GM21526 (cell line): ENCODE measurements around the gene NTRK2.
A peak's percentile ranks its signal among the peaks of the same experiment; 100 is the strongest.

Source experiments
- ATAC-seq: cut with Tn5 transposase; IDR thresholded peaks from one replicate; pipeline ENCODE4 v1.9.1; 2021; ENCODE audit warnings: moderate library complexity; ENCODE audit not compliant: unreplicated experiment, low FRiP score

Gene NTRK2

GRCh38 chr9:84953797-84954705, 284.5 kb downstream of the NTRK2 start:
- ATAC-seq, result peak; percentile 85

- no peak for ATAC-seq
Measured at GRCh38 chr9:84955155-84955554, 285.6 kb downstream of the NTRK2 start.

- ATAC-seq, result no peak
Measured at GRCh38 chr9:84955971-84956370, 286.4 kb downstream of the NTRK2 start.

- no peak for ATAC-seq
Measured at GRCh38 chr9:84959339-84959738, 289.8 kb downstream of the NTRK2 start.

GRCh38 chr9:84966876-84967830, 297.6 kb downstream of the NTRK2 start:
- ATAC-seq, result no peak

- no peak for ATAC-seq
Measured at GRCh38 chr9:84969084-84969483, 299.6 kb downstream of the NTRK2 start.

GRCh38 chr9:84969736-84970135, 300.2 kb downstream of the NTRK2 start:
- no peak for ATAC-seq

- ATAC-seq, result no peak
Measured at GRCh38 chr9:84970432-84970831, 300.9 kb downstream of the NTRK2 start.

GRCh38 chr9:84971571-84971970, 302.0 kb downstream of the NTRK2 start:
- no peak for ATAC-seq

- ATAC-seq, result no peak
Measured at GRCh38 chr9:84974258-84974657, 304.7 kb downstream of the NTRK2 start.

- ATAC-seq, result no peak
Measured at GRCh38 chr9:84974855-84975254, 305.3 kb downstream of the NTRK2 start.

- ATAC-seq, result no peak
Measured at GRCh38 chr9:84975926-84976325, 306.4 kb downstream of the NTRK2 start.

- no peak for ATAC-seq
Measured at GRCh38 chr9:84978661-84979060, 309.1 kb downstream of the NTRK2 start.

GRCh38 chr9:84983749-84984148, 314.2 kb downstream of the NTRK2 start:
- no peak for ATAC-seq

- ATAC-seq, result no peak
Measured at GRCh38 chr9:84988621-84989020, 319.1 kb downstream of the NTRK2 start.

- no peak for ATAC-seq
Measured at GRCh38 chr9:84990416-84990815, 320.9 kb downstream of the NTRK2 start.

- ATAC-seq, result no peak
Measured at GRCh38 chr9:84990850-84991513, 321.5 kb downstream of the NTRK2 start.

GRCh38 chr9:84991514-84991870, 322.0 kb downstream of the NTRK2 start:
- no peak for ATAC-seq

- no peak for ATAC-seq
Measured at GRCh38 chr9:84992381-84992780, 322.9 kb downstream of the NTRK2 start.

GRCh38 chr9:84993105-84993504, 323.6 kb downstream of the NTRK2 start:
- ATAC-seq, result no peak

GRCh38 chr9:84996029-84996428, 326.5 kb downstream of the NTRK2 start:
- ATAC-seq, result no peak
